Astrocyte of the cerebellum (primary cell): ENCODE measurements around the gene CARD11.
"Not testable (repeated sequence)": the region's sequence is repeated elsewhere in the genome, so short reads cannot be mapped to it uniquely, and the experiment has no call there.

ENCODE experiments used
- DNase-seq: peaks from one replicate; pipeline ENCODE4 v3.0.0-alpha.2; 2011; ENCODE audit warnings: low read depth
- H3K4me3 ChIP-seq: 2 replicates; pipeline ENCODE4 v1.5.1; 2011; ENCODE audit warnings: mild to moderate bottlenecking, low read depth, low read length, moderate library complexity
- in situ Hi-C: cut with HindIII; loops from 2 replicates; pipeline ENCODE4 v1.10.0; 2017; ENCODE audit warnings: low sequenced_read_pairs
- TF ChIP-seq, protein P1 (sequence below): IDR thresholded peaks from 2 replicates; pipeline ENCODE4 v1.5.1; 2012; ENCODE audit warnings: low read length, low read depth, moderate library complexity, mild to moderate bottlenecking; ENCODE audit errors: missing control alignments

Gene CARD11

DNA sequence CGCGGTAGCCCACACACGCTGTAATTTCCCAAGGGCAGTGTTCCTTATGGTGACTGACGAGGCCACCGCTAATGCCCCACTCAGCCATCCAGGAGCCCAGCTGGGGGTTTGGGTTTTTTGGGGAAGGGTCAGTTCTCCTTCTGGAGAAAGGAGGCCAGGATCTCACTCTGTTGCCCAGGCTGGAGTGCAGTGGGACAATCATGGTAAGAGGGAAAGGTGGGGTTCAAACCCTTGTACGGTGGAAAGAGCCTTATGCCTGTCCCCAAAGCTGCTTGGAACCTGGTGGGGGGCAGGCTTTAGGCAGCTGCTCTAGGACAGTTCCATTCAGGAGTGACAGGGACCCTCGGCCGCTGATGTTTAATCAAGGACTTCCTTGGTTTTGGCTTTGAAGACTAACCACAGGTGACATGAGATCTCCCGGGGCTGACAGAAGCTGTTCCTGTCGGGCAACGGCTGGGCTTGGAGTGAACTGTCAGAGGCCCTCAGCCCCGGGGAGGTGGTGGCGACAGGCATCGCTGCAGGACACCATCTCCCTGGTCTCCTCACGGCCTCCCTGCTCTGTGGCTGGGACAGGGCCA is 84.5 kb downstream of the CARD11 start:
- TF ChIP-seq, protein P1, sequence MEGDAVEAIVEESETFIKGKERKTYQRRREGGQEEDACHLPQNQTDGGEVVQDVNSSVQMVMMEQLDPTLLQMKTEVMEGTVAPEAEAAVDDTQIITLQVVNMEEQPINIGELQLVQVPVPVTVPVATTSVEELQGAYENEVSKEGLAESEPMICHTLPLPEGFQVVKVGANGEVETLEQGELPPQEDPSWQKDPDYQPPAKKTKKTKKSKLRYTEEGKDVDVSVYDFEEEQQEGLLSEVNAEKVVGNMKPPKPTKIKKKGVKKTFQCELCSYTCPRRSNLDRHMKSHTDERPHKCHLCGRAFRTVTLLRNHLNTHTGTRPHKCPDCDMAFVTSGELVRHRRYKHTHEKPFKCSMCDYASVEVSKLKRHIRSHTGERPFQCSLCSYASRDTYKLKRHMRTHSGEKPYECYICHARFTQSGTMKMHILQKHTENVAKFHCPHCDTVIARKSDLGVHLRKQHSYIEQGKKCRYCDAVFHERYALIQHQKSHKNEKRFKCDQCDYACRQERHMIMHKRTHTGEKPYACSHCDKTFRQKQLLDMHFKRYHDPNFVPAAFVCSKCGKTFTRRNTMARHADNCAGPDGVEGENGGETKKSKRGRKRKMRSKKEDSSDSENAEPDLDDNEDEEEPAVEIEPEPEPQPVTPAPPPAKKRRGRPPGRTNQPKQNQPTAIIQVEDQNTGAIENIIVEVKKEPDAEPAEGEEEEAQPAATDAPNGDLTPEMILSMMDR, result no peak
- no peak for DNase-seq
- in situ Hi-C loops, result no loop called here
- H3K4me3 ChIP-seq, result no peak overlapping the region

DNA sequence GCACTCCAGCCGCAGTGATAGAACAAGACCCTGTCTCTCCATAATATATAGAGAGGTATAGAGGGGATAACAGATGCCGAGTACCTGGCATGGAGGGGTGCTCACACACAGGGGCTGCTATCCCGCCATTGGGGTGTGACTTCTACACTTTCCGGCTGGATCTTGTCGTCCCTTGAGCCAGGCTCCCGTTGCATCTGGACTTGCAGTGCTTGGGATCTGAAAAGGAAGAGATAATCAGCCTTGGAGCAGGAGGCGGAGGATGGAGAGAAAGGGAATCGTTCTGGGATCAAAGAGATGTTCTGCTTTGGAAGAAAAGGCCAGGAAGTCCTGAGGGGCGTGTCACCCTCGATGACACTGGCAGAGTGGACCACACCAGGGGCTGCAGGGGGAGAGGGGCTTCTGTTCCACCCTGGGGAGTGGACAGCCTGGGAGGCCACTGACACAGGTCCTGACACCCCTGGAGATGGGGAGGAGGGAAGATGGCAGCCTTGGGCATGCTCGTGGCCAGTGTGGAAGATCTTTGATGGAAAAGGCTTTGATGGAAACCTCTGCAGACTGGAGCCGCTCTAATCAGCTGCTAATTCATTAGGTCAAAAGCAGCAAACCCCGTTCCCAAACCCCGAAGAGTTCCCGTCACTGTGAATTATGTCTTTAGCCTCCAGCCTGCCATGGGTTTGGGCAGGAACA is 85.1 kb downstream of the CARD11 start:
- in situ Hi-C loops, result no loop called here
- H3K4me3 ChIP-seq, result no peak overlapping the region
- TF ChIP-seq, protein P1, result no peak
- DNase-seq, result no peak

DNA sequence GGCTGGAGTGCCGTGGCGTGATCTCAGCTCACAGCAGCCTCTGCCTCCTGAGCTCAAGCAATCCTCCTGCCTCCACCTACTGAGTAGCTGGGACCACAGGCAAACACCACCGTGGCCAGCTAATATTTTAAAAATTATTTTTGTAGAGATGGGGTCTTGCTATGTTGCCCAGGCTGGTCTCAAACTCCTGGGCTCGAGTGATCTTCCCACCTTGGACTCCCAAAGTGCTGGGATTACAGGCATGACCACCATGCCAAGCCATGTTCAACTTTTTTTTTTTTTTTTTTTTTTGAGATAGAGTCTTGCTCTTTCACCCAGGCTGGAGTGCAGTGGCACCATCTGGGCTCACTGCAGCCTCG is 86.3 kb downstream of the CARD11 start:
- H3K4me3 ChIP-seq, DNase-seq, in situ Hi-C loops: not testable (repeated sequence)

DNA sequence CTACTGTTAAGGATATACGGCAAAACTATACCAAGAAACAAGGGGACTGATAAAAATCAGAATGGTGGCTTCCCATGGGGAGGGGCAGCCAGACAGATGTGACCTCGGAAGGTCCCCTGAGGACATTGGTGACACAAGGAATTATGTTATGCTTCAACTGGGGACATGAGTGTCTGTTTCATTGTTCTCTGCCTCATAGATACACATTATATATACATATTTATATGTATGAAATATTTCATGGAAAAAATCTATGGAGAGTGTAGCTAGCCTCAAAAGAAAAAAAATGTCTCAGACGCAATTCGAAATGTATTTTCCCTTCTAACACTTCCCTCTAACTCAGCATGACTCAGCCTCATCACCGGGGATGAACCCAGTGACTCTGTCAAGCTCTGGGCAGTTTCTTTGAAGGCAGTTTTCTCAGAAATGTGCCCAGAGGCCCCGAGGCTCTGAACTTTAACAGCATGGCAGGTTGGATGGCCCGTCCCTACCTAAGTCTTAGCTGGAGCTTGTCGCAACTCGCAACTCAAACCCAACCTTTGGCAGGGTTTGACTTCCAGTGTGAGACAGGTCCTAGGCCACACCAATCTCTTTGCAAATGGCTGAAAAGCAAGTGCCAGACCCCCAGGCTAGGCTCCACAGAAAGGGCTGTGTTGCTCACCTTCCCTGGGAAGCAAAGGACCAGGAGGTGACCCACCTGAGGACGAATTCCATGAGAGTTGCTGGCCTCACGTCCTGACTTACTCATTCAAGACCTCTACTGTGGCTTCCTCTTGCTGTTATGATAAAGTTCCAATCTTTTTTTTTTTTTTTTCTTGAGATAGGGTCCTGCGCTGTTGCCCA is 86.9 kb downstream of the CARD11 start:
- in situ Hi-C loops, result no loop called here
- DNase-seq, result no peak
- H3K4me3 ChIP-seq, result no peak overlapping the region
- TF ChIP-seq, protein P1, result no peak

DNA sequence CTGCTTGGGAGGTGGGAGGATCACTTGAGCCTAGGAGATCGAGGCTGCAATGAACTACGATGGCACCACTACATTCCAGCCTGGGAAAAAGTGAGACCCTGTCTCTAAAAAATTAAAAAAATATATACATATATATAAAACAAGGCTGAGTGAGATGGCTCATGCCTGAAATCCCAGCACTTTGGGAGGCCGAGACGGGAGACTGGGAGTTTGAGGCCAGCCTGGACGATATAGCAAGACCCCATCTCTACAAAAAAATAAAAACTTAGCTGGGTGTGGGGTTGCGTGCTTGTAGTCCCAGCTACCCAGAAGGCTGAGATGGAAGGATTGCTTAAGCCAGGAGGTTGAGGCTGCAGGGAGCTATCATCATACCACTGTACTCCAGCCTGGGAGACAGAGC is 87.6 kb downstream of the CARD11 start:
- TF ChIP-seq, protein P1, result no peak
- in situ Hi-C loops, result no loop called here
- H3K4me3 ChIP-seq, result no peak overlapping the region
- no peak for DNase-seq

DNA sequence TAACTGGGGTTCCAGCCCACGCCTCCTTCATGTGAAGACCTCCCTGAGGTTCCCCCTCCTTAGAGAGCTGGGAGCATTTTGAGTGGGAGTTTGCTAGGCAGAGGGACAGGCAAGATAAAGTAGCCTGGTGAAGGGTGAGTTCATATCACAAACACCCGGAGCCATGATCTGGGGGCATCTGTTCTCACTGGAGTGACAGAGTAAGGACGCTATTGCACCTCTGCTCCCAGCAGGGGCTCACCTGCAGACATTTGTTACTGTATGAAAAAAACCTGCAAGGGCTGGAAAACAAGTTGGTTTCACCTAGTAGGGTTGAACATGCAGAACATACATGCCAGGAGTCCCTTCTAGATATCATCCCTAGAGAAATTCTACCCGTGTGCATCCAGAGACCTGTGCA is 88.4 kb downstream of the CARD11 start:
- TF ChIP-seq, protein P1, result no peak
- in situ Hi-C loops, result no loop called here
- no peak for DNase-seq
- H3K4me3 ChIP-seq, result no peak overlapping the region

DNA sequence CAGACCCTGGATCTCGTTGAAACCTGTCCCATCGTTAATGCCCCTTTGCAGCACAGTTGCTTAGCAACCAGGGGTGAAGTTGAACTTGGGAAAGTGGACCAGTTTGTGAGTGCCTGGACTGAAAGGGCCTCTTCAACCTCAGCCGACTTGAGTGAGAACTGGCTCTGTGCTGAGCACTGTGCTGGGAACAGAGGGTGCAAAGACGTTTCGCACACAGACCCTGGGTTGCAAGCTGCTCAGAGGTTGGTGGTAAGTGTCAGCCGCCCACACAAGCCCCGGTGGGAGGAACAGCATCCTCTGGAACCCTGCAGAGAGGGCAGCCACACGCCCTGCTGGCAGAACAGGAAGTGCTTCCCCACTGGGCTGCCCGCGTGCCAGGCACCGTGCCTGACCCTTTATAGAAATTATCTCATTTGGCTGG is 89.2 kb downstream of the CARD11 start:
- no peak for DNase-seq
- TF ChIP-seq, protein P1, result no peak
- in situ Hi-C loops, result no loop called here
- no peak overlapping the region for H3K4me3 ChIP-seq
